Measurements from ENCODE around the gene PAQR5.

GRCh38 chr15:69415381-69415780, 116.7 kb downstream of the PAQR5 start:
- 0 out of 2 replicates have a peak, but pooled peaks have one; percentile 13 for TF ChIP-seq MAX (IDR thresholded peaks at IDR 0.05; ENCODE audit: low read depth, low read length)
- no peak for TF ChIP-seq CTCF (IDR thresholded peaks at IDR 0.05; ENCODE audit: low read depth, low read length)

Data from NB4 (cell line).